Frontal cortex (tissue), 4 donors: ENCODE results near the gene EXOC3L4. TPM values are rescaled to one million over a fixed set of nuclear protein-coding genes. Genes with fewer than 3 reads are reported as not detected.

ENCODE experiments used
- DNase-seq, 2 donors: peaks; one replicate each; pipeline ENCODE4 v3.0.0; 2012; ENCODE audit warnings: low spot score in 2 of 2
- FAIRE-seq: peaks from 2 replicates; lab custom pipeline; 2012; peaks lifted over from hg19 to GRCh38; lab: Jason Lieb, UNC
- total RNA-seq: library from RNA; depleted of rRNA; stranded (reverse); fragments of >200 nt; gene quantifications from one replicate; pipeline ENCODE4 v1.2.3, GENCODE V29; 2014
- donor health status: control.
- donor health status: control.
- donor health status: control.

The EXOC3L4 gene
- total RNA-seq, 1 donor from 2014 or later: 0.82 TPM

- DNase-seq (no peak), FAIRE-seq (no peak)
These were observed 24.2 kb upstream of the EXOC3L4 start for GRCh38 chr14:103070263-103070885.

GRCh38 chr14:103070971-103071542, 23.5 kb upstream of the EXOC3L4 start:
- DNase-seq: no peak
- FAIRE-seq: no peak

- FAIRE-seq (no peak), DNase-seq (no peak)
These were observed 22.8 kb upstream of the EXOC3L4 start for GRCh38 chr14:103071544-103072251.

GRCh38 chr14:103072595-103073366, 21.7 kb upstream of the EXOC3L4 start:
- DNase-seq: no peak
- no peak for FAIRE-seq

- DNase-seq (peak in 1 of 2 donors; percentile 7), FAIRE-seq (no peak)
These were observed 21.1 kb upstream of the EXOC3L4 start for GRCh38 chr14:103073367-103073875.

- peak in 1 of 2 donors; percentile 7 for DNase-seq
These were observed 20.4 kb upstream of the EXOC3L4 start for GRCh38 chr14:103073876-103074728.

GRCh38 chr14:103074729-103075367, 19.7 kb upstream of the EXOC3L4 start:
- FAIRE-seq: no peak
- DNase-seq: peak in 1 of 2 donors; percentile 37

More at GRCh38 chr14:103073876-103074728, 20.4 kb upstream of the EXOC3L4 start:
- no peak for FAIRE-seq

GRCh38 chr14:103078420-103078749, 16.1 kb upstream of the EXOC3L4 start:
- DNase-seq (peak; percentile 79 to 86), FAIRE-seq (no peak)

GRCh38 chr14:103078860-103079587, 15.5 kb upstream of the EXOC3L4 start:
- DNase-seq (no peak), FAIRE-seq (no peak)

GRCh38 chr14:103081951-103082350, 12.6 kb upstream of the EXOC3L4 start:
- FAIRE-seq (no peak), DNase-seq (no peak)

- peak in 1 of 2 donors; percentile 61 for DNase-seq
- FAIRE-seq: no peak
These were observed 10.3 kb upstream of the EXOC3L4 start, which contains the start of gene LBHD2 for GRCh38 chr14:103084021-103084919. Gene LBHD2, plus strand, starts transcription at chr14:103084210. Its CDS starts 1,803 bp downstream, at chr14:103086013.

- FAIRE-seq (no peak), DNase-seq (no peak)
These were observed 9.1 kb upstream of the EXOC3L4 start for GRCh38 chr14:103085106-103086091.

- no peak for FAIRE-seq
- DNase-seq: no peak
These were observed 7.7 kb upstream of the EXOC3L4 start for GRCh38 chr14:103086771-103087342.

GRCh38 chr14:103087343-103087835, 7.1 kb upstream of the EXOC3L4 start:
- no peak for FAIRE-seq
- no peak for DNase-seq

GRCh38 chr14:103088921-103089320, 5.6 kb upstream of the EXOC3L4 start:
- no peak for DNase-seq
- no peak for FAIRE-seq
